ENCODE results near the gene SHFL.
A peak's percentile ranks its signal among the peaks of the same experiment; 100 is the strongest.

The SHFL gene

GRCh38 chr19:10113964-10114650 is 28.0 kb downstream of the SHFL start:
- ATAC-seq: peak; percentile 26
- TF ChIP-seq CREB5 (CRISPR knock-in tag; IDR thresholded peaks at IDR 0.05; ENCODE audit: low read depth) (no peak; the same call in 1 of the 2 replicates), RARB (CRISPR knock-in tag; IDR thresholded peaks at IDR 0.05) (no peak), ZNF565 (CRISPR knock-in tag; conservative IDR thresholded peaks at IDR 0.05; ENCODE audit: low read depth) (no peak), TCF4 (CRISPR knock-in tag; IDR thresholded peaks at IDR 0.05; ENCODE audit: borderline replicate concordance) (no peak), ESRRG (CRISPR knock-in tag; IDR thresholded peaks at IDR 0.05) (peak; percentile 46; the same call in 1 of the 2 replicates), ARNTL (CRISPR knock-in tag; IDR thresholded peaks at IDR 0.05; ENCODE audit: borderline replicate concordance, low read depth) (no peak), ZFP30 (CRISPR knock-in tag; IDR thresholded peaks at IDR 0.05) (0 out of 2 replicates have a peak, but pooled peaks have one; percentile 9), ZNF8 (CRISPR knock-in tag; IDR thresholded peaks at IDR 0.05) (peak; percentile 24; the same call in 1 of the 2 replicates), BACH2 (CRISPR knock-in tag; IDR thresholded peaks at IDR 0.05; ENCODE audit: borderline replicate concordance) (no peak), PATZ1 (CRISPR knock-in tag; IDR thresholded peaks at IDR 0.05; ENCODE audit: borderline replicate concordance) (no peak), OSR1 (CRISPR knock-in tag; IDR thresholded peaks at IDR 0.05) (no peak), GLIS3 (CRISPR knock-in tag; IDR thresholded peaks at IDR 0.05) (no peak; the same call in 1 of the 2 replicates), TOX (CRISPR knock-in tag; IDR thresholded peaks at IDR 0.05; ENCODE audit: borderline replicate concordance) (0 out of 2 replicates have a peak, but pooled peaks have one; percentile 7)
- TF ChIP-seq, protein P1, sequence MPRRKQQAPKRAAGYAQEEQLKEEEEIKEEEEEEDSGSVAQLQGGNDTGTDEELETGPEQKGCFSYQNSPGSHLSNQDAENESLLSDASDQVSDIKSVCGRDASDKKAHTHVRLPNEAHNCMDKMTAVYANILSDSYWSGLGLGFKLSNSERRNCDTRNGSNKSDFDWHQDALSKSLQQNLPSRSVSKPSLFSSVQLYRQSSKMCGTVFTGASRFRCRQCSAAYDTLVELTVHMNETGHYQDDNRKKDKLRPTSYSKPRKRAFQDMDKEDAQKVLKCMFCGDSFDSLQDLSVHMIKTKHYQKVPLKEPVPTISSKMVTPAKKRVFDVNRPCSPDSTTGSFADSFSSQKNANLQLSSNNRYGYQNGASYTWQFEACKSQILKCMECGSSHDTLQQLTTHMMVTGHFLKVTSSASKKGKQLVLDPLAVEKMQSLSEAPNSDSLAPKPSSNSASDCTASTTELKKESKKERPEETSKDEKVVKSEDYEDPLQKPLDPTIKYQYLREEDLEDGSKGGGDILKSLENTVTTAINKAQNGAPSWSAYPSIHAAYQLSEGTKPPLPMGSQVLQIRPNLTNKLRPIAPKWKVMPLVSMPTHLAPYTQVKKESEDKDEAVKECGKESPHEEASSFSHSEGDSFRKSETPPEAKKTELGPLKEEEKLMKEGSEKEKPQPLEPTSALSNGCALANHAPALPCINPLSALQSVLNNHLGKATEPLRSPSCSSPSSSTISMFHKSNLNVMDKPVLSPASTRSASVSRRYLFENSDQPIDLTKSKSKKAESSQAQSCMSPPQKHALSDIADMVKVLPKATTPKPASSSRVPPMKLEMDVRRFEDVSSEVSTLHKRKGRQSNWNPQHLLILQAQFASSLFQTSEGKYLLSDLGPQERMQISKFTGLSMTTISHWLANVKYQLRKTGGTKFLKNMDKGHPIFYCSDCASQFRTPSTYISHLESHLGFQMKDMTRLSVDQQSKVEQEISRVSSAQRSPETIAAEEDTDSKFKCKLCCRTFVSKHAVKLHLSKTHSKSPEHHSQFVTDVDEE (CRISPR knock-in tag; IDR thresholded peaks at IDR 0.05): no peak
- TF ChIP-seq, protein P2, sequence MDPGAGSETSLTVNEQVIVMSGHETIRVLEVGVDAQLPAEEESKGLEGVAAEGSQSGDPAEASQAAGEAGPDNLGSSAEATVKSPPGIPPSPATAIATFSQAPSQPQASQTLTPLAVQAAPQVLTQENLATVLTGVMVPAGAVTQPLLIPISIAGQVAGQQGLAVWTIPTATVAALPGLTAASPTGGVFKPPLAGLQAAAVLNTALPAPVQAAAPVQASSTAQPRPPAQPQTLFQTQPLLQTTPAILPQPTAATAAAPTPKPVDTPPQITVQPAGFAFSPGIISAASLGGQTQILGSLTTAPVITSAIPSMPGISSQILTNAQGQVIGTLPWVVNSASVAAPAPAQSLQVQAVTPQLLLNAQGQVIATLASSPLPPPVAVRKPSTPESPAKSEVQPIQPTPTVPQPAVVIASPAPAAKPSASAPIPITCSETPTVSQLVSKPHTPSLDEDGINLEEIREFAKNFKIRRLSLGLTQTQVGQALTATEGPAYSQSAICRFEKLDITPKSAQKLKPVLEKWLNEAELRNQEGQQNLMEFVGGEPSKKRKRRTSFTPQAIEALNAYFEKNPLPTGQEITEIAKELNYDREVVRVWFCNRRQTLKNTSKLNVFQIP (CRISPR knock-in tag; IDR thresholded peaks at IDR 0.05; ENCODE audit: borderline replicate concordance, low read depth): no peak

GRCh38 chr19:10114651-10115391 is 28.7 kb downstream of the SHFL start:
- peak; percentile 8 for ATAC-seq
- TF ChIP-seq ZNF70 (CRISPR knock-in tag; IDR thresholded peaks at IDR 0.05) (no peak), ZNF565 (CRISPR knock-in tag; conservative IDR thresholded peaks at IDR 0.05; ENCODE audit: low read depth) (no peak), ISL1 (CRISPR knock-in tag; IDR thresholded peaks at IDR 0.05) (no peak), ZC3H10 (CRISPR knock-in tag; IDR thresholded peaks at IDR 0.05) (no peak), TOX (CRISPR knock-in tag; IDR thresholded peaks at IDR 0.05; ENCODE audit: borderline replicate concordance) (no peak), SNAI2 (CRISPR knock-in tag; IDR thresholded peaks at IDR 0.05) (no peak), ARNTL (CRISPR knock-in tag; IDR thresholded peaks at IDR 0.05; ENCODE audit: borderline replicate concordance, low read depth) (no peak), CREB5 (CRISPR knock-in tag; IDR thresholded peaks at IDR 0.05; ENCODE audit: low read depth) (no peak)
- TF ChIP-seq, protein P1 (CRISPR knock-in tag; IDR thresholded peaks at IDR 0.05): no peak
- TF ChIP-seq, protein P2 (CRISPR knock-in tag; IDR thresholded peaks at IDR 0.05; ENCODE audit: borderline replicate concordance, low read depth): no peak
